GM21515 (cell line): Measurements from ENCODE around the gene PNLDC1.

Source experiments
- ATAC-seq: cut with Tn5 transposase; IDR thresholded peaks from one replicate; pipeline ENCODE4 v1.9.1; 2021; ENCODE audit not compliant: unreplicated experiment

Gene PNLDC1

GRCh38 chr6:159800141-159800865 lies at the start of gene PNLDC1:
PNLDC1 (plus strand) TSS chr6:159800276; CDS start chr6:159800308, 32 bp downstream.
- no peak for ATAC-seq

DNA sequence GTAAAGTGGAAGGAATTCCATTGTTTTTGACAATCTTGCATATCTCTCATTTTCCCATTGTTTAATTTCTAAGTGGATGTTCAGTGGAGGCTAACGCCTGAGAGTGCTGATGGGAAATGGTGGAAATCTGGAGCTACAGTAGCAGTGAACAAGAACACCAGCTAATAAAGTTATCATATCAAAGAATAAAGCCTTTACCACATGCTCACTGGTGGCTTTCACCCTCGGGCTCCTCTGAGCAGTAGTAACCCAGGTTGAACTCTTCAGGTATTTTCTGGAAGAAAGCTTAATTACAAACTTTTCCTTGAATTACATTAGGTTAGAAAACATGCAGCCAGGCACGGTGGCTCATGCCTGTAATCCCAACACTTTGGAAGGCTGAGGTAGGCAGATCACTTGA lies 48.6 kb upstream of the PNLDC1 start:
- ATAC-seq, result no peak

GRCh38 chr6:159753081-159753872 lies 46.8 kb upstream of the PNLDC1 start:
- no peak for ATAC-seq

DNA sequence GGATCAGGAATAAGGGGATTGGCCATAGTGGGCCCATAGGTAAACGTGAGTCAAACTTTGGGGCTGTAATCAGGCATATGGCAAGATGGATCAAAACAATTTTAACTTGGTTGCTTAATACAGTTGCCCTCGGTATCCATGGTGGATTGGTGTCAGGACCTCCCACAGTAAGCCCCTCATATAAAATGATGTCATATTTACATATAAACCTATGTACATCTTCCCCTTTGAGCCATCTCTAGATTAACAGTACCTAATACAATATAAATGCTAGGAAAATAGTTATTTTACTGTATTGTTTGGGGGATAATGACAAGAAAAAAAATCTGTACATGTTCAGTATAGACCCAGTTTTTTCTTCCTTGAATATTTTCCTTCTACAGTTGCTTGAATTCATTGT lies 45.7 kb upstream of the PNLDC1 start:
- ATAC-seq, result no peak

DNA sequence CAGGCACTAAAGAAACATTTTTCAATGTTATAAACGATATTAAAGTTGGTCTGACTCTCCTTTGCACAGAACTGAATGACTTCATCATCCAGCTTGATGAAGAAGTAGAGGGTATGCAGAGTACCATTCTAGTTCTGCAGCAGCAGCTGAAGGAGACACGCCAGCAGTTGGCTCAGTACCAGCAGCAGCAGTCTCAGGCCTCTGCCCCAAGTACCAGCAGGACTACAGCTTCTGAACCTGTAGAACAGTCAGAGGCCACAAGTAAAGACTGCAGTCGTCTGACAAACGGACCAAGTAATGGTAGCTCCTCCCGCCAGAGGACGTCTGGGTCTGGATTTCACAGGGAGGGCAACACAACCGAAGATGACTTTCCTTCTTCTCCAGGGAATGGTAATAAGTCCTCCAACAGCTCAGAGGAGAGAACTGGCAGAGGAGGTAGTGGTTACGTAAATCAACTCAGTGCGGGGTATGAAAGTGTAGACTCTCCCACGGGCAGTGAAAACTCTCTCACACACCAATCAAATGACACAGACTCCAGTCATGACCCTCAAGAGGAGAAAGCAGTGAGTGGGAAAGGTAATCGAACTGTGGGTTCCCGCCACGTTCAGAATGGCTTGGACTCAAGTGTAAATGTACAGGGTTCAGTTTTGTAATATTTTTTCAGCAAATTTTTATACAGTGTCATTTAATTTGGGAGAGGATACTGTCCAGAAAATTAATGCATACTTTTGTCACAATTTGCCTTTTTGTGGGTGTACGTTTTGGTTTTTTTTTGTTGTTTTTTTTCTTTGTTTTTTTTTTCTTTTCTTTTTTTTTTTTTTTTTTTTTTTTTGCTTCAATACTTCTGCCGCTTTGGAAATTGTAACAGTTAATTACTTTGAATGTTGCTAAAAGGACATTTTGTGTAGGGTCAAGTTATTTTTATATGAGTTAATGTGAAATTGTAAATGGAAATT lies 44.8 kb upstream of the PNLDC1 start:
- no peak for ATAC-seq

DNA sequence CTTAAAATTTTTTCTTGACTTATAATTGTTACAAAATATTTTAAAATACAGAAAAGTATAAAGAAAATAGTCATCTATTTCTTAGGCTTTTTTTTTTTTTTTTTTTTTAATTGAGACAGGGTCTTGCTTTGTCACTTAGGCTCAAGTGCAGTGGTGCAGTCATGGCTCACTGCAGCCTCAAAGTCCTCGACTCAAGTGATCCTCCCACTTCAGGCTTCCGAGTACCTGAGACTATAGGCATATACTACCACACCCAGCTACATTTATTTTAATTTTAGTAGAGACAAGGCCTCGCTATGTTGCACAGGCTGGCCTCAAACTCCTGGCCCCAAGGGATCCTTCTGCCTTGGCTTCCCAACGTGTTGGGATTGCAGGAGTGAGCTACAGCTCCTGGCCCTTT lies 43.6 kb upstream of the PNLDC1 start:
- ATAC-seq, result no peak

GRCh38 chr6:159758031-159759001 lies 41.8 kb upstream of the PNLDC1 start:
- no peak for ATAC-seq

GRCh38 chr6:159759645-159760044 lies 40.4 kb upstream of the PNLDC1 start:
- no peak for ATAC-seq

- no peak for ATAC-seq
Measured at GRCh38 chr6:159760602-159761057, 39.4 kb upstream of the PNLDC1 start.

- peak; percentile 0 for ATAC-seq
Measured at GRCh38 chr6:159761129-159761872, 38.8 kb upstream of the PNLDC1 start.

GRCh38 chr6:159761873-159762680 lies 38.0 kb upstream of the PNLDC1 start, which contains the start of gene ACAT2:
ACAT2 (plus strand) TSS chr6:159762045; CDS start chr6:159762088, 43 bp downstream.
- peak; percentile 96 for ATAC-seq

GRCh38 chr6:159762681-159763293 lies 37.3 kb upstream of the PNLDC1 start:
- peak; percentile 12 for ATAC-seq

DNA sequence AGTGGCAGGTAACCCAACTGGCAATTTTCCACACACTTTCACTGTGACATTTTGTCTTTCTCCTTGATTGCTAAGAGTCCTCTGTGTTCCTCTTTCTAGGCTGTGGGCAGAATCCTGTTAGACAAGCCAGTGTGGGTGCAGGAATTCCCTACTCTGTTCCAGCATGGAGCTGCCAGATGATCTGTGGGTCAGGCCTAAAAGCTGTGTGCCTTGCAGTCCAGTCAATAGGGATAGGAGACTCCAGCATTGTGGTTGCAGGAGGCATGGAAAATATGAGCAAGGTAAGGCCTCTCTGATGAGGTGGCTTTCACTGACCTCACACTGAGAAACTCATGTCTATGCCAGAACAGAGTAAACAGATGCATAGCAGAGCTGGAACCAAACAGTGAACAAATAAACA lies 33.2 kb upstream of the PNLDC1 start:
- ATAC-seq, result no peak

DNA sequence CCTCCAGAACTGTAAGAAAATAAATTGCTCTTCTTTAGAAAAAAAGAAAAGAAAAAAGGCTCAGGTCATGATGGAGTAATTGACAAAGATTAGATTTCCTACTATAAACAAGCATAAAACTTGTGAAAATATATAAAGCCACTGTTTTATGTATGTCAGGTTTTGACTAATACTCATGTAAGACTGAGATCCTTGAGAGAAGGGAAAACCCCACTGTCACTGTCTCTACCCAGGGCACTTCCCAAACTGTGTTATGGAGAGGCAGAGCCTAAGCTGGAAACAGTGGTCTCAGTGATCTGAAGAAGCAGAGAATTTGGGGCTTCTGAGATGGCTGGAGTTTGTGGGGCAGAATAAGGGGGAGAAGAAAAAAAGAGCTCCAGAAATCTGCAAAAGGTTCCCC lies 30.6 kb upstream of the PNLDC1 start:
- ATAC-seq, result no peak

GRCh38 chr6:159772196-159772595 lies 27.9 kb upstream of the PNLDC1 start:
- ATAC-seq, result no peak

DNA sequence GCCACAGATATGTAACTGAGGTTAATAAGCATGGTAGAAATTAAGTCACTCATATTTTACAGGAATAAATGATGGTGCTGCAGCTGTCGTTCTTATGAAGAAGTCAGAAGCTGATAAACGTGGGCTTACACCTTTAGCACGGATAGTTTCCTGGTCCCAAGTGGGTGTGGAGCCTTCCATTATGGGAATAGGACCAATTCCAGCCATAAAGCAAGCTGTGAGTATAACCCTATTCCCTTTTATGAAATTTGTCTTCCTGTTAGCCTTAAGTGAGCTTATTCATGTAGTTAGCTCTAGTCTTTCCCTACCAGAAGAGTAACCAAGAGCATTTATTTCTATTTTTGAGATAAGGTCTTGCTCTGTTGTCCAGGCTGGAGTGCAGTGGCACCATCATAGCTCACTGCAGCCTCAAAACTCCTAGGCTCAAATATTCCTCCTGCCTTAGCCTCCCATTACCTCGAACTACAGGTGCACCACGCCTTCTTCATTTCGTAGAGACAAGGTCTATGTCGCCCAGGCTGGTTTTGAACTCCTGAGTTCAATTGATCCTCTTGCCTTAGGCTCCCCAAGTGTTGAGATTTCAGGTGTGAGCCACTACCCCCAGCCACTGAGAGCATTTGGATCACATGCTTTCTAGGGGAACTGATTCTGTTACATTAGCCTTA lies 22.7 kb upstream of the PNLDC1 start:
- ATAC-seq, result no peak

DNA sequence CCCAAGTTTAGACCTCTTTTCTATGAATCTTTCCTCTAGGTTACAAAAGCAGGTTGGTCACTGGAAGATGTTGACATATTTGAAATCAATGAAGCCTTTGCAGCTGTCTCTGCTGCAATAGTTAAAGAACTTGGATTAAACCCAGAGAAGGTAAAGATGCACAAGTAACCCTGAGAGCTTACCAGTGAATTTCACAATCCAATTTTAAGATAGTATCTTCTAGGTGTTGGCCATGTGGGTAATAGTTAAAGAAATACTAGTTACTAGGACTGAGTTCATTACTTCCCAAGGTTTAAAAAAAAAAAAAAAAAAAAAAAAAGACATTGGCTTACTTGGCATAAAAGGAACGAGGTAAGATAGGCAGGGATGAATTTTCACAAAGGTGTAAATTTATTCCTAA lies 21.9 kb upstream of the PNLDC1 start:
- no peak for ATAC-seq
